PC-9 (cell line): Measurements from ENCODE around the gene EFEMP2. TPM values are rescaled to one million over a fixed set of nuclear protein-coding genes. Genes with fewer than 3 reads are reported as not detected.
"Not testable (repeated sequence)": the region's sequence is repeated elsewhere in the genome, so short reads cannot be mapped to it uniquely, and the experiment has no call there.

ENCODE experiments used
- BruUV-seq: library from RNA; stranded (reverse); fragments of 400-500 nt; replicated peaks from 2 replicates; lab custom pipeline; 2021; lab: Mats Ljungman, UMichigan
- CTCF ChIA-PET: fragments of 300-600 bp; sonication (Branson Sonifier 250); formaldehyde crosslinking; loops from one replicate; lab custom pipeline; 2022; ENCODE audit warnings: antibody characterized with exemption; lab: Charles Lee
- POLR2A ChIA-PET: fragments of 300-600 bp; sonication (Branson Sonifier 250); formaldehyde crosslinking; loops from one replicate; lab custom pipeline; 2022; ENCODE audit warnings: antibody characterized with exemption; ENCODE audit not compliant: unreplicated experiment; lab: Charles Lee
- DNase-seq, 2 experiments: peaks; one replicate each; pipeline versions ENCODE4 v3.0.0 to v3.0.0-alpha.2; 2015 to 2022; ENCODE audit warnings: mixed read lengths in 1 of 2
- H2AFZ ChIP-seq: fragments of 200-600 bp; sonication (generic); 2 replicates; pipeline ENCODE4 v1.8.1; 2017; ENCODE audit warnings: antibody characterized with exemption
- H3F3A ChIP-seq: fragments of 200-600 bp; sonication (generic); 2 replicates; pipeline ENCODE4 v1.8.1; 2017; ENCODE audit warnings: antibody characterized with exemption, mild to moderate bottlenecking, low read depth; ENCODE audit not compliant: insufficient read depth
- H3K27ac ChIP-seq: fragments of 200-600 bp; sonication (generic); 2 replicates; pipeline ENCODE4 v1.6.1; 2016; ENCODE audit warnings: mixed run types
- H3K27me3 ChIP-seq: fragments of 200-600 bp; sonication (generic); 2 replicates; pipeline ENCODE4 v1.6.1; 2016; ENCODE audit warnings: low read depth, mixed run types; ENCODE audit not compliant: insufficient read depth
- H3K36me3 ChIP-seq: fragments of 200-600 bp; sonication (generic); 2 replicates; pipeline ENCODE4 v1.6.1; 2016; ENCODE audit warnings: low read depth, mixed run types
- H3K4me1 ChIP-seq: fragments of 200-600 bp; sonication (generic); replicated peaks from 2 replicates; pipeline ENCODE4 v1.6.1; 2016; ENCODE audit warnings: mixed run types; ENCODE audit not compliant: insufficient read depth
- H3K4me2 ChIP-seq: fragments of 200-600 bp; sonication (generic); 2 replicates; pipeline ENCODE4 v1.6.1; 2017; ENCODE audit warnings: mixed run types
- H3K4me3 ChIP-seq: fragments of 200-600 bp; sonication (generic); 2 replicates; pipeline ENCODE4 v1.6.1; 2016; ENCODE audit warnings: mixed run types
- H3K79me2 ChIP-seq: fragments of 200-600 bp; sonication (generic); 2 replicates; pipeline ENCODE4 v1.6.1; 2017; ENCODE audit warnings: low read depth, mixed run types
- H3K9me2 ChIP-seq: fragments of 200-600 bp; sonication (generic); 2 replicates; pipeline ENCODE4 v1.8.1; 2017; ENCODE audit warnings: mild to moderate bottlenecking; ENCODE audit not compliant: insufficient read depth
- H3K9me3 ChIP-seq: fragments of 200-600 bp; sonication (generic); 2 replicates; pipeline ENCODE4 v1.8.1; 2016; ENCODE audit warnings: low read depth; ENCODE audit not compliant: insufficient read depth
- H4K20me1 ChIP-seq: fragments of 200-600 bp; sonication (generic); 2 replicates; pipeline ENCODE4 v1.8.1; 2017; ENCODE audit not compliant: insufficient read depth
- EZH2 ChIP-seq: fragments of 200-600 bp; sonication (generic); IDR thresholded peaks from 2 replicates; pipeline ENCODE4 v1.8.0; 2017; ENCODE audit warnings: antibody characterized with exemption, low read depth
- intact Hi-C: fragments of 100-400 bp; cut with micrococcal nuclease; formaldehyde crosslinking; loops from one replicate; pipeline ENCODE4 v1.10.0; 2022; ENCODE audit not compliant: unreplicated experiment
- total RNA-seq: library from RNA; stranded (reverse); gene quantifications from 2 replicates; pipeline ENCODE4 v1.2.3, GENCODE V29; 2021
- TF ChIP-seq, protein P1 (sequence below): fragments of 200-600 bp; sonication (generic); conservative IDR thresholded peaks from 2 replicates; pipeline ENCODE4 v1.6.1; 2017; ENCODE audit warnings: mixed run types, antibody characterized with exemption, mild to moderate bottlenecking, moderate library complexity

Gene EFEMP2
- total RNA-seq, 1 experiment from 2014 or later = 18.1 TPM

DNA sequence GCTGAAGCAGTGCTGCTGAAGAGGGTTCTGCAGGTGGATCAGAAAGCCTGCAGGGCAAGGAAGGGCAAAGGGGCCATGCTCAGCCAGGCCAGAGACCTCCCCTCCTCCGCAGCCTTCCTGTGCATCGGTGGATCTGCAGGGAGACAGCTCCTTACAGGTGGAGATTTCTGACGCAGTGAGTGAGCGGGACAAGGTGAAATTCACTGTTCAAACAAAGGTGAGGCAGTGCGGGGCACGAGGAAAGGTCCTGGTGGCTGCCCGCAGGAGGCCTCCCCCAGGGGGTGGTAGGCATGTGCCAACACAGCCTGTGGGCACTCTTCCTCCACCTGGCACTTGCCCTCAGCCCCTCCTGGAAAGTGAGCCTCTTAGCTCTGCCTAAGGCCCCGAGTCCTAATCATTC lies 23.2 kb downstream of the EFEMP2 start:
- DNase-seq = peak; percentile 31 to 34
- H3K9me2 ChIP-seq = no peaks in the 10 kb centered on the region
- H2AFZ ChIP-seq = no peak overlapping the region
- H3K4me2 ChIP-seq = no peak overlapping the region
- no peaks in the 10 kb centered on the region for H3K4me1 ChIP-seq
- no peaks in the 10 kb centered on the region for H3K9me3 ChIP-seq
- CTCF ChIA-PET = interaction anchor here (1.1 kb wide), 1 partner anchor 25 kb away, joined by 3 read pairs; no protein-coding TSS in a partner anchor
- no peaks in the 10 kb centered on the region for H3K27me3 ChIP-seq
- peaks cover 10% of the 10 kb centered on the region for H3K79me2 ChIP-seq
- POLR2A ChIA-PET = no interaction called here
- H3F3A ChIP-seq = peaks cover 43% of the 10 kb centered on the region
- no peak overlapping the region for H3K27ac ChIP-seq
- intact Hi-C loops = no loop called here
- peaks cover 15% of the 10 kb centered on the region for H4K20me1 ChIP-seq
- BruUV-seq = no TSS peak
- H3K4me3 ChIP-seq = no peak overlapping the region
- TF ChIP-seq, protein P1, sequence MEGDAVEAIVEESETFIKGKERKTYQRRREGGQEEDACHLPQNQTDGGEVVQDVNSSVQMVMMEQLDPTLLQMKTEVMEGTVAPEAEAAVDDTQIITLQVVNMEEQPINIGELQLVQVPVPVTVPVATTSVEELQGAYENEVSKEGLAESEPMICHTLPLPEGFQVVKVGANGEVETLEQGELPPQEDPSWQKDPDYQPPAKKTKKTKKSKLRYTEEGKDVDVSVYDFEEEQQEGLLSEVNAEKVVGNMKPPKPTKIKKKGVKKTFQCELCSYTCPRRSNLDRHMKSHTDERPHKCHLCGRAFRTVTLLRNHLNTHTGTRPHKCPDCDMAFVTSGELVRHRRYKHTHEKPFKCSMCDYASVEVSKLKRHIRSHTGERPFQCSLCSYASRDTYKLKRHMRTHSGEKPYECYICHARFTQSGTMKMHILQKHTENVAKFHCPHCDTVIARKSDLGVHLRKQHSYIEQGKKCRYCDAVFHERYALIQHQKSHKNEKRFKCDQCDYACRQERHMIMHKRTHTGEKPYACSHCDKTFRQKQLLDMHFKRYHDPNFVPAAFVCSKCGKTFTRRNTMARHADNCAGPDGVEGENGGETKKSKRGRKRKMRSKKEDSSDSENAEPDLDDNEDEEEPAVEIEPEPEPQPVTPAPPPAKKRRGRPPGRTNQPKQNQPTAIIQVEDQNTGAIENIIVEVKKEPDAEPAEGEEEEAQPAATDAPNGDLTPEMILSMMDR = no peak
- TF ChIP-seq EZH2 = no peak
- peaks cover 8% of the 10 kb centered on the region for H3K36me3 ChIP-seq

DNA sequence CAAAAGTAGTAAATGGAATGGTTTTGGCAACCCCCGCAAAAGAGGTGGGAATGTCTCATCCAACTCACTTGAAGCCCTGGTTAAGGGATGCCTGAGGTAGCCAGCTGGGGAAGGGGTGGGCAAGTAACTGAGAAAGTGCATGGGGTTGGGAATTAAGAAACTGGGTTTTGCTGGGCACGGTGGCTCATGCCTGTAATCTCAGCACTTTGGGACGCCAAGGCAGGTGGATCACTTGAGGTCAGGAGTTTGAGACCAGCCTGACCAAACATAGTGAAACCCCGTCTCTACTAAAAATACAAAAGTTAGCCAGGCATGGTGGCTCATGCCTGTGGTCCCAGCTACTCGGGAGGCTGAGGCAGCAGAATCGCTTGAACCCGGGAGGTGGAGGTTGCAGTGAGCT lies 23.9 kb downstream of the EFEMP2 start:
- ChIA-PET CTCF (interaction anchor here (0.6 to 1.1 kb wide), 3 partner anchors 25 to 259 kb away, joined by 3 read pairs; no protein-coding TSS in a partner anchor), POLR2A (interaction anchor here (0.7 kb wide), 1 partner anchor 233 kb away, joined by 6 read pairs; the partner anchor contains the start of gene PCNX3)
- H3K4me1 ChIP-seq, BruUV-seq, H3K4me2 ChIP-seq, H3K36me3 ChIP-seq, intact Hi-C loops, H3K27me3 ChIP-seq, H3K9me2 ChIP-seq, H3K4me3 ChIP-seq, H3K9me3 ChIP-seq, H2AFZ ChIP-seq, H4K20me1 ChIP-seq, H3K79me2 ChIP-seq, DNase-seq, H3K27ac ChIP-seq: not testable (repeated sequence)
- H3F3A ChIP-seq = peaks cover 43% of the 10 kb centered on the region

DNA sequence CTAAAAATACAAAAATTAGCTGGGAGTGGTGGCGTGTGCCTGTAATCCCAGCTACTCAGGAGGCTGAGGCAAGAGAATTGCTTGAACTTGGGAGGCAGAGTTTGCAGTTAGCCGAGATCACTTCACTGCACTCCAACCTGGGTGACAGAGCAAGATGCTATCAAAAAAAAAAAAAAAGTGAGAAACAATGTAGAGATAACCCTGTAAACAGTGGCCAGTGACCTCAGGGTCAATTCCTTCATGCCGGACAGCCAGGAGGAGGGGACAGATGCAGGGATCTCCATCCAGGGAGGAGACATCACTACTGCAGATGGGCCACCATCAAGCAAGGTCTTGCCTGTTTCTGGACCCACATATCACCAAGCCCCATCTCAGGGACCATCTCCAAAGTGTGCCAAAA lies 24.9 kb downstream of the EFEMP2 start:
- POLR2A ChIA-PET = interaction anchor here (0.7 kb wide), 1 partner anchor 59 kb away, joined by 21 read pairs; no protein-coding TSS in a partner anchor
- no peaks in the 10 kb centered on the region for H3K79me2 ChIP-seq

More for the DNA sequence above, 24.9 kb downstream of the EFEMP2 start:
- TF ChIP-seq, protein P1 = no peak
- TF ChIP-seq EZH2 = no peak
- no peaks in the 10 kb centered on the region for H4K20me1 ChIP-seq
- intact Hi-C loops = no loop called here
- no TSS peak for BruUV-seq
- no peaks in the 10 kb centered on the region for H3K36me3 ChIP-seq
- H3F3A ChIP-seq = peaks cover 40% of the 10 kb centered on the region
- H3K27ac ChIP-seq = no peak overlapping the region
- H3K9me2 ChIP-seq = no peaks in the 10 kb centered on the region
- no peaks in the 10 kb centered on the region for H3K9me3 ChIP-seq
- DNase-seq = no peak
- H3K4me2 ChIP-seq = no peak overlapping the region
- no peak overlapping the region for H3K4me3 ChIP-seq
- H2AFZ ChIP-seq = no peak overlapping the region
- H3K27me3 ChIP-seq = no peaks in the 10 kb centered on the region
- H3K4me1 ChIP-seq = no peaks in the 10 kb centered on the region
- CTCF ChIA-PET = interaction anchor here (0.6 to 1.5 kb wide), 2 partner anchors 11 to 37 kb away, joined by 4 to 6 read pairs; no protein-coding TSS in a partner anchor
